LNCaP clone FGC (cell line): ENCODE measurements around the gene RILPL1.
"Not testable (repeated sequence)": the region's sequence is repeated elsewhere in the genome, so short reads cannot be mapped to it uniquely, and the experiment has no call there.

Source experiments
- DNase-seq: peaks from one replicate; pipeline ENCODE4 v3.0.0-alpha.2; 2011; ENCODE audit warnings: low read depth
- H3K4me3 ChIP-seq: 2 replicates; pipeline ENCODE4 v1.5.1; 2011; ENCODE audit warnings: mild to moderate bottlenecking, low read depth, low read length, control low read depth
- CTCF ChIP-seq: IDR thresholded peaks from 2 replicates; pipeline ENCODE4 v1.5.1; 2012; ENCODE audit warnings: mild to moderate bottlenecking; ENCODE audit not compliant: control insufficient read depth, insufficient read depth; ENCODE audit errors: extremely low read depth

Gene RILPL1

DNA sequence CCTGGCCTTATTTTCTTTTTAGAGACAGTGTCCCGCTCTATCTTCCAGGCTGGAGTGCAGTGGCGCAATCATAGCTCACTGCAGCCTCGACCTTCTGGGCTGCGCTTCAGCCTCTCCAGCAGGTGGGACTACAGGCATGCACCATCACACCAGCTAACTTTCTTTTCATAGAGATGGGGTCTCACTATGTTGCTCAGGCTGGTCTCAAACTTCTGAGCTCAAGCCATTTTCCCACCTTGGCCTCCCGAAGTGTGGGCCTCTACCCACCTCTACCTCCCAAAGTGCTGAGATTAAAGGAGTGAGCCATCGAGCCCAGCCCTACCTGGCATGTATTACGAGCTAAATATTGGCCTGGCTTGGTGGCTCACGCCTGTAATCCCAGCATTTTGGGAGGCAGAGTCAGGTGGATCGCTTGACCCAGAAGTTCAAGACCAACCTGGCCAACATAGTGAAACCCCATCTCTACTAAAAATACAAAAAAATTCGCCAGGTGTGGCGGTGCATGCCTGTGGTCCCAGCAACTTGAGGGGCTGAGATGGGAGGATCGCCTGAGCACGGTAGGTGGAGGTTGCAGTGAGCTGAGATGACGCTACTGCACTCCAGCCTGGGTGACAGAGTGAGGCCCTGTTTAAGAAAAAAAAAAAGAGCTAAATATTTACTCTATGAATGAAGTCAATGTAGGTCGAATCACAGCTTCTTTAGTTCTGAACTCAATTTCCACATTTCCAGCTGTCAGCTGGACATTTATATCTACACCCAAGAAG lies 7.6 kb upstream of the RILPL1 start:
- no peak for TF ChIP-seq CTCF
- no peak overlapping the region for H3K4me3 ChIP-seq
- DNase-seq = no peak

- not testable (repeated sequence) for DNase-seq, H3K4me3 ChIP-seq
Observed at GRCh38 chr12:123535952-123536351, 2.4 kb upstream of the RILPL1 start.

- no peak for TF ChIP-seq CTCF
- peak; percentile 4 for DNase-seq
- H3K4me3 ChIP-seq = peak overlapping the region; percentile 63
Observed at GRCh38 chr12:123532808-123533649, 490 bp downstream of the RILPL1 start.

DNA sequence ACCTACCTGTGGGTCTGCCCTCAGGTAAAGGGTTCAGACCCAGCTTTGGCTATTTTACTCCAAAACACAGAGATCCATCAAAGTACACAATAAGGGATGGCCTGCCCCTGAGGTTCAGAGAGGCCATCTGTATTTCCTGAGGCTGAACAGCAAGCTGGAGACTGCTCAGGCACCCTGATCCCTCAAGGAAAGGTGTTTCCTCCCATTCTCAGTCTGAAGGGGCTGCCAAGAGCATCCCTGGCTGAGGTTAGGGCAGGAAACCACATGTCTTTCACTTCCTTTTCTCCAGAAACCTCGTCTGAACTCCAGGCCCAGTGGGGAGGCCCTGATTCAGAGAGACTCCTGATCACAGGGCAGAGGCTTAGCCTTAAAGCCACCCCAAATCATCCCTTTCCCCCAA lies 1.5 kb downstream of the RILPL1 start:
- H3K4me3 ChIP-seq = no peak overlapping the region
- DNase-seq = no peak

GRCh38 chr12:123531091-123531490 lies 2.4 kb downstream of the RILPL1 start:
- H3K4me3 ChIP-seq = no peak overlapping the region
- no peak for TF ChIP-seq CTCF
- no peak for DNase-seq

More for the DNA sequence above, 1.5 kb downstream of the RILPL1 start:
- no peak for TF ChIP-seq CTCF

GRCh38 chr12:123530668-123531067 lies 2.9 kb downstream of the RILPL1 start:
- no peak for TF ChIP-seq CTCF
- no peak overlapping the region for H3K4me3 ChIP-seq
- DNase-seq = no peak

DNA sequence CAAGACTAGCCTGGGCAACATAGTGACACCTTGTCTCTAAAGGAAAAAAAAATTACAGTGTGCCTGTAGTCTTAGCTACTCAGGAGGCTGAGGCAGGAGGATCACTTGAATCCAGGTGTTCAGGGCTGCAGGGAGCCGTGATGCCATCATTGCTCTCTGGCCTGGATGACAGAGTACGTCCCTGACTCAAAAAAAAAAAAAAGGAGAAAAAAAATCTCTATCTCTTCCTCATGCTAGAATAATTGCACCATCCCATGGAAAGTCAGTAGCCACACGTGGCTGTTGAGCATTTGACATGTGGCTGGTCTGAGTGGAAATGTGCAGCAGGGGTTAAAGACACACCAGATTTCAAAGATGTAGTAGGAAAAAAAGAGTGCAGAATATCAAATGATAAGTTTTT lies 3.8 kb downstream of the RILPL1 start:
- TF ChIP-seq CTCF = no peak
- H3K4me3 ChIP-seq = no peak overlapping the region
- no peak for DNase-seq
